Osteocyte (in vitro differentiated cells): Measurements from ENCODE around the gene IGLON5. TPM values are rescaled to one million over a fixed set of nuclear protein-coding genes. Genes with fewer than 3 reads are reported as not detected.

Experiments
- DNase-seq: peaks from one replicate; pipeline ENCODE4 v3.0.0; 2021; ENCODE audit warnings: mixed read lengths; ENCODE audit not compliant: unreplicated experiment; ENCODE audit errors: extremely low spot score
- H3K27ac Mint-ChIP-seq: one replicate; pipeline ENCODE4 v1.8.0; 2021; ENCODE audit warnings: mild to moderate bottlenecking, mixed read lengths; ENCODE audit not compliant: unreplicated experiment
- H3K27me3 Mint-ChIP-seq: one replicate; pipeline ENCODE4 v1.8.0; 2021; ENCODE audit warnings: mixed read lengths; ENCODE audit not compliant: unreplicated experiment
- H3K36me3 Mint-ChIP-seq: one replicate; pipeline ENCODE4 v1.8.0; 2021; ENCODE audit warnings: mixed read lengths; ENCODE audit not compliant: unreplicated experiment
- H3K4me1 Mint-ChIP-seq: one replicate; pipeline ENCODE4 v1.8.0; 2021; ENCODE audit warnings: mixed read lengths; ENCODE audit not compliant: unreplicated experiment
- H3K4me3 Mint-ChIP-seq: one replicate; pipeline ENCODE4 v1.8.0; 2021; ENCODE audit warnings: mild to moderate bottlenecking, moderate library complexity, mixed read lengths; ENCODE audit not compliant: unreplicated experiment
- H3K9me3 Mint-ChIP-seq: one replicate; pipeline ENCODE4 v1.8.0; 2021; ENCODE audit warnings: mixed read lengths; ENCODE audit not compliant: unreplicated experiment
- total RNA-seq: library from RNA; stranded (reverse); gene quantifications from 2 replicates; pipeline ENCODE4 v1.2.1, GENCODE V29; 2021
- TF ChIP-seq, protein P1 (sequence below): fragments of 200-600 bp; sonication (generic); IDR thresholded peaks from 2 replicates; pipeline ENCODE4 v1.5.0; 2021; ENCODE audit warnings: antibody characterized with exemption, mild to moderate bottlenecking, moderate library complexity

The IGLON5 gene
- total RNA-seq, 1 donor from 2014 or later: not detected

DNA sequence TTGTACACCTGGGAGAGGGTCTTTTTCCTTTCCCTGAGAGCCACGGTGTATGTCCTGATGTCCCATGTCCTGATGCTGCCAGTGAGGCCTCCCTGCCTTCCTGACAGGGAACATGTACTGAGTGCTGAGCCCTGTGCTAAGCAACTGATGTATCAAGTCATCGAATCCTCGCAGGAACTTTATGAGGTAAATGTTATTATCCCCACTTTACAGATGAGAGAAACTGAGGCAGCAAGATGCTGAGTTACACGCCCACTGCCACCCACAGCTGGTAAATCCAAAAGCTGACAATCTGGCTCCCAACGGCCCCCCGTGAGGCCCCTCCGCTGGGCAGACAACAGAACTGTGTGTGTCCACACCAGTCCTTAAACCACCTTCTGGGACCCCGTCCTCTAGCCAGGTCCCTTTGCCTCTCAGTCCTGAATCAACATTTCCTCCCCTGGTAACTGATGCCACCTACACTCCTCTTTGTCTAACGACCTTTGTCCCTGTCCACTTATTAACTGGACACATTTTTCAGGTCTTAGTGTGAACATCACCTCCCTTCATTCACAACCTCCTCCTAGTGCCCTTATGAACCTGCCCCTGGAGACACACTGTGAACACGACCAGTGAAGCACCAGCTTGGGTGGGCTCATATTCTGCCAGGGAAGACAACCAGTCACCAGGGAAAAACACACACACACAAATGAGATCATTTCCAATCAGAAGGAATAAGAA is 35.9 kb downstream of the IGLON5 start:
- Mint-ChIP-seq H3K27me3 (no peaks in the 10 kb centered on the region), H3K4me1 (no peaks in the 10 kb centered on the region), H3K27ac (no peak overlapping the region), H3K36me3 (peaks cover 21% of the 10 kb centered on the region), H3K4me3 (no peak overlapping the region), H3K9me3 (no peaks in the 10 kb centered on the region)
- DNase-seq: no peak
- TF ChIP-seq, protein P1, sequence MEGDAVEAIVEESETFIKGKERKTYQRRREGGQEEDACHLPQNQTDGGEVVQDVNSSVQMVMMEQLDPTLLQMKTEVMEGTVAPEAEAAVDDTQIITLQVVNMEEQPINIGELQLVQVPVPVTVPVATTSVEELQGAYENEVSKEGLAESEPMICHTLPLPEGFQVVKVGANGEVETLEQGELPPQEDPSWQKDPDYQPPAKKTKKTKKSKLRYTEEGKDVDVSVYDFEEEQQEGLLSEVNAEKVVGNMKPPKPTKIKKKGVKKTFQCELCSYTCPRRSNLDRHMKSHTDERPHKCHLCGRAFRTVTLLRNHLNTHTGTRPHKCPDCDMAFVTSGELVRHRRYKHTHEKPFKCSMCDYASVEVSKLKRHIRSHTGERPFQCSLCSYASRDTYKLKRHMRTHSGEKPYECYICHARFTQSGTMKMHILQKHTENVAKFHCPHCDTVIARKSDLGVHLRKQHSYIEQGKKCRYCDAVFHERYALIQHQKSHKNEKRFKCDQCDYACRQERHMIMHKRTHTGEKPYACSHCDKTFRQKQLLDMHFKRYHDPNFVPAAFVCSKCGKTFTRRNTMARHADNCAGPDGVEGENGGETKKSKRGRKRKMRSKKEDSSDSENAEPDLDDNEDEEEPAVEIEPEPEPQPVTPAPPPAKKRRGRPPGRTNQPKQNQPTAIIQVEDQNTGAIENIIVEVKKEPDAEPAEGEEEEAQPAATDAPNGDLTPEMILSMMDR: no peak

- DNase-seq: no peak
- Mint-ChIP-seq H3K4me3 (no peak overlapping the region), H3K4me1 (peaks cover 5% of the 10 kb centered on the region), H3K9me3 (no peaks in the 10 kb centered on the region), H3K27me3 (no peaks in the 10 kb centered on the region), H3K36me3 (peaks cover 19% of the 10 kb centered on the region), H3K27ac (no peak overlapping the region)
- TF ChIP-seq, protein P1: no peak
These were observed 40.0 kb downstream of the IGLON5 start for GRCh38 chr19:51351266-51351990.

GRCh38 chr19:51352783-51353360 is 41.4 kb downstream of the IGLON5 start:
- H3K4me3 Mint-ChIP-seq: no peak overlapping the region
- TF ChIP-seq, protein P1: no peak
- H3K27ac Mint-ChIP-seq: no peak overlapping the region
- no peak for DNase-seq
- peaks cover 5% of the 10 kb centered on the region for H3K4me1 Mint-ChIP-seq
- no peaks in the 10 kb centered on the region for H3K27me3 Mint-ChIP-seq
- H3K9me3 Mint-ChIP-seq: no peaks in the 10 kb centered on the region
- H3K36me3 Mint-ChIP-seq: peaks cover 16% of the 10 kb centered on the region

DNA sequence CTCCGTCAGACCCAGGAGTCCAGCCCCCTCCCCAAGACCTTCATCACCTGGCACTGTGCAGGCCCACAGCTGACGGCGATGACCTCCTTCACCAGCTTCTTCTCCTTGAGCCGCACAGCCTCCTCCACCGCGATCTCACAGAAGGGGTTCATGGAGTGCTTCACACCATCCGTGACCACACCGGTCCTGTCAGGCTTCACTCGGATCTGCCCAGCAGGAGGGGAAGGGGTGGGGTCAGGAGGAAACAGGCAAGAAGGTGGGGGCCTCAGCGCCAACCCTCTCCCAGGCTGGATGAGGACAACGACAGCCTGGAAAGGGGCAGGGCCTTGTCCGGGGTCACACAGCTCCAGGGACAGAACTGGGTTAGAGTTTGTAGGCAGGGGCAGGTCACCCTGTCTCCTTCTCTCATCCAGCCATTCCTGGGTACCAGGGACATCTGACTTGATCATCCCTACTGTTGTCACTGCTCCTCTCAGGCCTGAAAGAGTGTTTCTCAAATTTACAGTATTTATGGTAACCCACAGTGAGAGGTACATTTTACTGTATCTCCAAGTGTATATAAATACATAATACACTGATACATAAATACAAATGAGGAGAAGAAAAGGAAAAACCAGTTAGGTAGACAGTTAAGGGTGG is 42.8 kb downstream of the IGLON5 start:
- Mint-ChIP-seq H3K4me1 (peaks cover 10% of the 10 kb centered on the region), H3K4me3 (no peak overlapping the region), H3K36me3 (peaks cover 16% of the 10 kb centered on the region), H3K9me3 (no peaks in the 10 kb centered on the region), H3K27ac (no peak overlapping the region), H3K27me3 (no peaks in the 10 kb centered on the region)
- no peak for DNase-seq
- TF ChIP-seq, protein P1: no peak

- Mint-ChIP-seq H3K27me3 (no peaks in the 10 kb centered on the region), H3K4me3 (no peak overlapping the region), H3K9me3 (no peaks in the 10 kb centered on the region), H3K36me3 (peaks cover 16% of the 10 kb centered on the region), H3K4me1 (peaks cover 15% of the 10 kb centered on the region), H3K27ac (no peak overlapping the region)
- DNase-seq: no peak
- TF ChIP-seq, protein P1: no peak
These were observed 43.3 kb downstream of the IGLON5 start for GRCh38 chr19:51354742-51355148.
